D721Med (cell line): Measurements from ENCODE around the gene ATP8A2.

Source experiments
- DNase-seq: peaks from one replicate; pipeline ENCODE4 v3.0.0; 2011; ENCODE audit warnings: low spot score; ENCODE audit not compliant: insufficient read length
- FAIRE-seq: peaks from 2 replicates; lab custom pipeline; 2011; peaks lifted over from hg19 to GRCh38; lab: Jason Lieb, UNC
- TF ChIP-seq, protein P1 (sequence below): IDR thresholded peaks from 2 replicates; pipeline ENCODE4 v1.5.1; 2012; ENCODE audit warnings: mild to moderate bottlenecking, control low read depth; ENCODE audit not compliant: insufficient read depth; ENCODE audit errors: missing control alignments

ATP8A2 gene

DNA sequence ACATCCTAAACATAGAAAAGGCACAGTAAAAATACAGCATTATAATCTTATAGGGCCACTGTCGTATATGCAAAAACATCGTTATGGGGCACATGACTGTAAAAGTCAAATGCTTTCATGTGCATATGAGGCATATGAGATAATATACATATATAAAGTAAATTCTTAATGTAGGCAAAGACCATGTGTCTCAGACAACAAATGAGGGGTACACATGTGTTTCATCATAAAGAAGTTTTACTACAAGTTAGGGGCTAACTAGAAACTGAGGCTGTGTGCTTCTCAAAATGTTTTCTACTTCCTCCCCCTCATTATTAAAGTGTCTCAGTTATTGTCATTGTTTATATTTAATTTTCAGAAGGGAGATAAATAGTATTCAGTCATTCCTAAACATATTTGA lies 370.4 kb downstream of the ATP8A2 start:
- TF ChIP-seq, protein P1, sequence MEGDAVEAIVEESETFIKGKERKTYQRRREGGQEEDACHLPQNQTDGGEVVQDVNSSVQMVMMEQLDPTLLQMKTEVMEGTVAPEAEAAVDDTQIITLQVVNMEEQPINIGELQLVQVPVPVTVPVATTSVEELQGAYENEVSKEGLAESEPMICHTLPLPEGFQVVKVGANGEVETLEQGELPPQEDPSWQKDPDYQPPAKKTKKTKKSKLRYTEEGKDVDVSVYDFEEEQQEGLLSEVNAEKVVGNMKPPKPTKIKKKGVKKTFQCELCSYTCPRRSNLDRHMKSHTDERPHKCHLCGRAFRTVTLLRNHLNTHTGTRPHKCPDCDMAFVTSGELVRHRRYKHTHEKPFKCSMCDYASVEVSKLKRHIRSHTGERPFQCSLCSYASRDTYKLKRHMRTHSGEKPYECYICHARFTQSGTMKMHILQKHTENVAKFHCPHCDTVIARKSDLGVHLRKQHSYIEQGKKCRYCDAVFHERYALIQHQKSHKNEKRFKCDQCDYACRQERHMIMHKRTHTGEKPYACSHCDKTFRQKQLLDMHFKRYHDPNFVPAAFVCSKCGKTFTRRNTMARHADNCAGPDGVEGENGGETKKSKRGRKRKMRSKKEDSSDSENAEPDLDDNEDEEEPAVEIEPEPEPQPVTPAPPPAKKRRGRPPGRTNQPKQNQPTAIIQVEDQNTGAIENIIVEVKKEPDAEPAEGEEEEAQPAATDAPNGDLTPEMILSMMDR = no peak
- no peak for DNase-seq
- FAIRE-seq = no peak

DNA sequence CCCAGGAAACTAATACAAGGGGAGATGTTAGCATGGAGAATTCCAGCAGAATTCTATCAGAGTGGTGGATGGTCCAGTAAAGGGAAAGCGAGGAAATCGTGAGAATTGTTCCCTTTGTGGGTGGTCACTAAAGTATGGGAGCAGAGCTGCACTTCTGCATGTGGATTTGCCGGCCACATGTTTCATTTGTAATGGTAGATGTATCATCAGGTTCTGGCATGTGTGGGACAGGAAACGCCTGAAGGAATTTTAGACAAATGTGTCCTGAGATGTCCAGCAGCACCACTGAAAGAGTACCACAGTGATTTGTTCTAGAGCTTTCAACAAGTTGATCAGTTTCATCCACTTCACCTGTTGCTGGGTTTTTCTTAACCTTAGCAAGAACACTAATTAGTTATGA lies 371.6 kb downstream of the ATP8A2 start:
- TF ChIP-seq, protein P1 = no peak
- FAIRE-seq (no peak), DNase-seq (no peak)

- TF ChIP-seq, protein P1 = no peak
- DNase-seq (no peak), FAIRE-seq (no peak)
Measured at GRCh38 chr13:25744178-25744577, 372.4 kb downstream of the ATP8A2 start.

DNA sequence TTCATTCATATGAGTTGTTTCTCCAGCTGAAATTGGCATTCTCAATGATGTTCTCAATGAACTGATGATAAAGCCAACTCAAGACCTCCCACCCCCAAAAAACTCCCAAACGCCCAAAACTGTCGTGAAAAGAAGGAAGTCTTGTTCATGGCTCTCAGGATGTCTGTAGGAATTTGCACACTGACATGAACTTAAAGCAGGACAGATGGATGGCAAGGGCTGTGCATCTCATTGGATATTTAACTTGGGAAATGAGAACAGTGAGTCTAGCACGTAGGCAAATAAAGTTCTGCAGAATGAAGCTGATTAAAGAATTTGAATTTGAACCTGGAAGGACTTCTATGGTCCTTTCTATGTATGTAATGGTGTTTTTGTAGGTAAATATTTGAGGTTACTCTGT lies 374.4 kb downstream of the ATP8A2 start:
- TF ChIP-seq, protein P1 = no peak
- FAIRE-seq = no peak

GRCh38 chr13:25752957-25753551 lies 381.3 kb downstream of the ATP8A2 start:
- TF ChIP-seq, protein P1 = no peak
- DNase-seq (no peak), FAIRE-seq (no peak)

More for the DNA sequence above, 374.4 kb downstream of the ATP8A2 start:
- DNase-seq = no peak

GRCh38 chr13:25753976-25754375 lies 382.2 kb downstream of the ATP8A2 start:
- TF ChIP-seq, protein P1 = no peak
- DNase-seq = no peak
- no peak for FAIRE-seq

GRCh38 chr13:25756251-25756650 lies 384.5 kb downstream of the ATP8A2 start:
- FAIRE-seq = no peak
- no peak for DNase-seq
- TF ChIP-seq, protein P1 = no peak
